Breast epithelium (tissue), 3 donors: ENCODE results near the gene BAMBI.

Experiments
- POLR2A ChIP-seq: fragments of 450-650 bp; IDR thresholded peaks from one replicate; pipeline ENCODE4 v1.6.1; 2016; ENCODE audit warnings: antibody characterized with exemption, mild to moderate bottlenecking, moderate library complexity
- POLR2AphosphoS5 ChIP-seq, 3 donors: sonication (generic); formaldehyde crosslinking; IDR thresholded peaks; one replicate each; pipeline ENCODE4 v1.6.1; 2017; ENCODE audit warnings: antibody characterized with exemption in 3 of 3
- TF ChIP-seq, protein P1 (sequence below), 3 donors: fragments of 450-650 bp; IDR thresholded peaks; one replicate each; pipeline ENCODE4 v1.5.1; 2016 to 2017; ENCODE audit warnings: antibody characterized with exemption in 3 of 3, mild to moderate bottlenecking in 3 of 3, moderate library complexity in 3 of 3

DNA sequence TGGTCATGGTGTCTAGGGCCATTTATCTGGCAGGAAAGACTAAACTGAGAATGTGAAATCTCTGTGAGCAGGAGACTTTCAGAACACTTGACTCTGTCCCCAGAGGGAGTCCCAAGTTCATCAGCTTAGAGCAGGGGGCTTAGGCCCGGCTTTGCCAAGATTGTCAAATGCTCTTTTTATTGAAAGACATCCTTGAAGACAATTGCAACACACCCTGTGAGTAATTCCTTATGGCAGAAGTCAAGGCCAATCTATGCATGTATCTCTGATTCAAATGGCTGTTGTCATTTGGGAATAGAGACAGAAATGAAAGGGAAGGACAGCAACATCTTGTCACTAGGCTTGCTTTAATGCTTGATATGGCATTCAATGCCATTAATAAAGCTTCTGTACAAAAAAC is 33.7 kb downstream of the BAMBI start:
- TF ChIP-seq POLR2A, result no peak
- TF ChIP-seq, protein P1, sequence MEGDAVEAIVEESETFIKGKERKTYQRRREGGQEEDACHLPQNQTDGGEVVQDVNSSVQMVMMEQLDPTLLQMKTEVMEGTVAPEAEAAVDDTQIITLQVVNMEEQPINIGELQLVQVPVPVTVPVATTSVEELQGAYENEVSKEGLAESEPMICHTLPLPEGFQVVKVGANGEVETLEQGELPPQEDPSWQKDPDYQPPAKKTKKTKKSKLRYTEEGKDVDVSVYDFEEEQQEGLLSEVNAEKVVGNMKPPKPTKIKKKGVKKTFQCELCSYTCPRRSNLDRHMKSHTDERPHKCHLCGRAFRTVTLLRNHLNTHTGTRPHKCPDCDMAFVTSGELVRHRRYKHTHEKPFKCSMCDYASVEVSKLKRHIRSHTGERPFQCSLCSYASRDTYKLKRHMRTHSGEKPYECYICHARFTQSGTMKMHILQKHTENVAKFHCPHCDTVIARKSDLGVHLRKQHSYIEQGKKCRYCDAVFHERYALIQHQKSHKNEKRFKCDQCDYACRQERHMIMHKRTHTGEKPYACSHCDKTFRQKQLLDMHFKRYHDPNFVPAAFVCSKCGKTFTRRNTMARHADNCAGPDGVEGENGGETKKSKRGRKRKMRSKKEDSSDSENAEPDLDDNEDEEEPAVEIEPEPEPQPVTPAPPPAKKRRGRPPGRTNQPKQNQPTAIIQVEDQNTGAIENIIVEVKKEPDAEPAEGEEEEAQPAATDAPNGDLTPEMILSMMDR (IDR thresholded peaks at IDR 0.05), result no peak
- TF ChIP-seq POLR2AphosphoS5 (IDR thresholded peaks at IDR 0.05), result no peak
